NCI-H2196 (cell line): Measurements from ENCODE around the gene GNA12.

Experiments
- DNase-seq: peaks from one replicate; lab custom pipeline; 2025; ENCODE audit not compliant: unreplicated experiment; lab: John Stamatoyannopoulos, UW

The GNA12 gene

GRCh38 chr7:2717293-2718261, 126.5 kb downstream of the GNA12 start:
- DNase-seq, result no peak

- no peak for DNase-seq
Measured at GRCh38 chr7:2716906-2717292, 127.2 kb downstream of the GNA12 start.

- no peak for DNase-seq
Measured at GRCh38 chr7:2716488-2716887, 127.6 kb downstream of the GNA12 start.

GRCh38 chr7:2715341-2716231, 128.5 kb downstream of the GNA12 start:
- no peak for DNase-seq

- DNase-seq, result no peak
Measured at GRCh38 chr7:2714636-2715035, 129.5 kb downstream of the GNA12 start.

GRCh38 chr7:2713978-2714377, 130.1 kb downstream of the GNA12 start:
- no peak for DNase-seq

GRCh38 chr7:2713370-2713769, 130.7 kb downstream of the GNA12 start:
- no peak for DNase-seq

- no peak for DNase-seq
Measured at GRCh38 chr7:2711895-2712675, 132.0 kb downstream of the GNA12 start.

GRCh38 chr7:2710901-2711551, 133.1 kb downstream of the GNA12 start:
- DNase-seq, result no peak

- no peak for DNase-seq
Measured at GRCh38 chr7:2710286-2710655, 133.8 kb downstream of the GNA12 start.

- no peak for DNase-seq
Measured at GRCh38 chr7:2709553-2710285, 134.4 kb downstream of the GNA12 start.

GRCh38 chr7:2708547-2709310, 135.4 kb downstream of the GNA12 start:
- no peak for DNase-seq

- DNase-seq, result no peak
Measured at GRCh38 chr7:2708041-2708440, 136.1 kb downstream of the GNA12 start.

- DNase-seq, result no peak
Measured at GRCh38 chr7:2707481-2707880, 136.6 kb downstream of the GNA12 start.

- DNase-seq, result no peak
Measured at GRCh38 chr7:2706685-2707126, 137.4 kb downstream of the GNA12 start.

- no peak for DNase-seq
Measured at GRCh38 chr7:2705371-2706096, 138.6 kb downstream of the GNA12 start.

GRCh38 chr7:2702594-2702957, 141.5 kb downstream of the GNA12 start:
- no peak for DNase-seq

GRCh38 chr7:2701832-2702593, 142.1 kb downstream of the GNA12 start:
- no peak for DNase-seq
